Measurements from ENCODE around the gene CDH23. TPM values are rescaled to one million over a fixed set of nuclear protein-coding genes. Genes with fewer than 3 reads are reported as not detected.

Gene CDH23
- total and polyA plus RNA-seq, 2 donors (not counting 1 experiment from before 2014, with no cell fraction given), result 0.37 to 0.89 TPM

- CTCF ChIA-PET, result interaction anchor here (0.5 to 14.0 kb wide), 19 partner anchors 9 to 396 kb away, joined by 3 to 199 read pairs (median 4); partner anchors contain the start of genes SLC29A3 and VSIR
- intact Hi-C loops (cut with micrococcal nuclease), result loop anchor here (5.0 kb wide), 1 partner anchor 308 kb away; the partner anchor contains the start of gene CDH23
Observed at GRCh38 chr10:71705582-71705981, 308.9 kb downstream of the CDH23 start.

More at GRCh38 chr10:71705582-71705981, 308.9 kb downstream of the CDH23 start:
- no peaks in the 10 kb centered on the region for H3K36me3 ChIP-seq (replicated peaks in 1 of 2; ENCODE audit: control extremely low read depth in 1 of 2, control insufficient read depth in 1 of 2, extremely low read depth in 1 of 2, insufficient read depth in 2 of 2, low read length in 1 of 2)
- peaks cover 0 to 9% (median 0%) of the 10 kb centered on the region in 4 experiments for H3K27me3 ChIP-seq (replicated peaks in 1 of 4; ENCODE audit: control extremely low read depth in 1 of 4, control insufficient read depth in 3 of 4, insufficient read depth in 4 of 4, low read length in 3 of 4)
- no peak overlapping the region for H3K4me3 Mint-ChIP-seq
- TF ChIP-seq CTCF (IDR thresholded peaks at IDR 0.05) (no peak), EZH2 (IDR thresholded peaks at IDR 0.05; ENCODE audit: borderline replicate concordance, insufficient read depth, low read depth, low read length, poor library complexity, severe bottlenecking) (no peak)
- no peak overlapping the region for H3K27ac ChIP-seq (ENCODE audit: low read length in 2 of 2)
- H3K27me3 Mint-ChIP-seq, result no peaks in the 10 kb centered on the region
- DNase-seq, result no peak
- POLR2A ChIA-PET, result no interaction called here
- H3K9ac ChIP-seq (ENCODE audit: low read length), result no peak overlapping the region
- peaks cover 18% of the 10 kb centered on the region for H3K4me1 Mint-ChIP-seq
- H4K20me1 ChIP-seq (ENCODE audit: control insufficient read depth, insufficient read depth, low read length, poor library complexity, severe bottlenecking), result no peaks in the 10 kb centered on the region
- peaks cover 6 to 9% of the 10 kb centered on the region in 2 donors for H3K4me1 ChIP-seq (ENCODE audit: control insufficient read depth in 2 of 2, insufficient read depth in 2 of 2, low read length in 2 of 2)
- H3K9me3 Mint-ChIP-seq (ENCODE audit: insufficient read depth), result no peaks in the 10 kb centered on the region
- H3K27ac Mint-ChIP-seq, result no peak overlapping the region
- no peak overlapping the region for H3K4me2 ChIP-seq (replicated peaks; ENCODE audit: low read depth, low read length, poor library complexity, severe bottlenecking)
- WGBS (ENCODE audit: insufficient coverage), result no CpG with 5 or more reads among the region's 2 CpGs
- H2AFZ ChIP-seq (ENCODE audit: insufficient read depth, low read depth, low read length, poor library complexity, severe bottlenecking), result no peak overlapping the region
- H3K79me2 ChIP-seq (ENCODE audit: control insufficient read depth, insufficient read depth, low read length), result no peaks in the 10 kb centered on the region
- H3K9me3 ChIP-seq (ENCODE audit: control extremely low read depth in 1 of 3, control insufficient read depth in 2 of 3, insufficient read depth in 1 of 3, low read length in 2 of 3), result no peaks in the 10 kb centered on the region
- H3K4me3 ChIP-seq (ENCODE audit: control extremely low read depth in 1 of 5, extremely low read depth in 1 of 5, insufficient read depth in 1 of 5, low read depth in 2 of 5, low read length in 4 of 5), result no peak overlapping the region
- no peak for ATAC-seq (ENCODE audit: low read depth)
